WTC11 (cell line): Measurements from ENCODE around the gene ARMC9. TPM values are rescaled to one million over a fixed set of nuclear protein-coding genes. Genes with fewer than 3 reads are reported as not detected.
A peak's percentile ranks its signal among the peaks of the same experiment; 100 is the strongest.

Experiments used
- ATAC-seq: fragments of 200-7000 bp; cut with Tn5 transposase; 2 replicates; pipeline ENCODE4 v1.10.0; 2021; ENCODE audit warnings: mild to moderate bottlenecking, moderate library complexity
- CTCF ChIA-PET: fragments of 300-600 bp; sonication (Branson Sonifier 250); formaldehyde crosslinking; loops from one replicate; lab custom pipeline; 2021; ENCODE audit warnings: antibody characterized with exemption; lab: Charles Lee
- POLR2A ChIA-PET: fragments of 350-600 bp; sonication (Branson Sonifier 250); formaldehyde crosslinking; loops from one replicate; lab custom pipeline; 2021; ENCODE audit warnings: antibody characterized with exemption; lab: Charles Lee
- DNase-seq: peaks from one replicate; pipeline ENCODE4 v3.0.0; 2021; ENCODE audit warnings: low spot score
- H3K27ac Mint-ChIP-seq: 2 replicates; pipeline ENCODE4 v1.8.0; 2021; ENCODE audit warnings: mixed read lengths
- H3K27me3 Mint-ChIP-seq: 2 replicates; pipeline ENCODE4 v1.8.0; 2021; ENCODE audit warnings: low read depth, mild to moderate bottlenecking, moderate library complexity, mixed read lengths
- H3K36me3 Mint-ChIP-seq: 2 replicates; pipeline ENCODE4 v1.8.0; 2021; ENCODE audit warnings: mixed read lengths
- H3K4me1 Mint-ChIP-seq: 2 replicates; pipeline ENCODE4 v1.8.0; 2022; ENCODE audit warnings: mixed read lengths
- H3K4me3 Mint-ChIP-seq: 2 replicates; pipeline ENCODE4 v1.8.0; 2021; ENCODE audit warnings: mild to moderate bottlenecking, moderate library complexity, mixed read lengths
- H3K9me3 Mint-ChIP-seq: 2 replicates; pipeline ENCODE4 v1.8.0; 2021; ENCODE audit warnings: mixed read lengths
- CBFB ChIP-seq: sonication (generic); formaldehyde crosslinking; IDR thresholded peaks from 2 replicates; pipeline ENCODE4 v1.8.1; 2022; ENCODE audit warnings: mild to moderate bottlenecking, low read depth, missing genetic modification reagents
- EMX1 ChIP-seq: fragments of 250-450 bp; sonication (Bioruptor Pico); IDR thresholded peaks from 2 replicates; pipeline ENCODE4 v1.8.0; 2021; ENCODE audit warnings: mild to moderate bottlenecking
- ESRRA ChIP-seq: sonication (generic); formaldehyde crosslinking; IDR thresholded peaks from 2 replicates; pipeline ENCODE4 v1.8.1; 2022; ENCODE audit warnings: mild to moderate bottlenecking, missing genetic modification reagents, borderline replicate concordance
- FOXJ3 ChIP-seq: sonication (generic); formaldehyde crosslinking; IDR thresholded peaks from 2 replicates; pipeline ENCODE4 v1.9.0; 2021; ENCODE audit warnings: missing genetic modification reagents, mild to moderate bottlenecking, borderline replicate concordance
- JAZF1 ChIP-seq: fragments of 250-450 bp; sonication (Bioruptor Pico); IDR thresholded peaks from 2 replicates; pipeline ENCODE4 v1.9.0; 2021; ENCODE audit warnings: moderate library complexity, mild to moderate bottlenecking, inconsistent platforms
- JUN ChIP-seq: sonication (generic); formaldehyde crosslinking; IDR thresholded peaks from 2 replicates; pipeline ENCODE4 v1.8.0; 2023; ENCODE audit warnings: mild to moderate bottlenecking, missing genetic modification reagents
- NFE2L1 ChIP-seq: sonication (generic); formaldehyde crosslinking; IDR thresholded peaks from 2 replicates; pipeline ENCODE4 v1.8.1; 2023; ENCODE audit warnings: missing genetic modification reagents
- NFYB ChIP-seq: sonication (generic); formaldehyde crosslinking; conservative IDR thresholded peaks from 2 replicates; pipeline ENCODE4 v1.8.0; 2022; ENCODE audit warnings: low read depth, missing genetic modification reagents
- PRRX2 ChIP-seq: fragments of 250-450 bp; sonication (Bioruptor Pico); IDR thresholded peaks from 2 replicates; pipeline ENCODE4 v1.8.0; 2021; ENCODE audit warnings: mild to moderate bottlenecking
- TEAD4 ChIP-seq: sonication (generic); formaldehyde crosslinking; IDR thresholded peaks from 2 replicates; pipeline ENCODE4 v1.8.0; 2022; ENCODE audit warnings: mild to moderate bottlenecking, missing genetic modification reagents
- ZNF423 ChIP-seq: fragments of 250-450 bp; sonication (Bioruptor Pico); IDR thresholded peaks from 2 replicates; pipeline ENCODE4 v2.1.2; 2022; ENCODE audit warnings: mild to moderate bottlenecking, moderate library complexity
- total RNA-seq: library from RNA; stranded (reverse); gene quantifications from 3 replicates; pipeline ENCODE4 v1.2.3, GENCODE V29; 2021
- TF ChIP-seq, protein P1 (sequence below): sonication (generic); formaldehyde crosslinking; IDR thresholded peaks from 2 replicates; pipeline ENCODE4 v1.8.1; 2022; ENCODE audit warnings: mild to moderate bottlenecking, moderate library complexity, missing genetic modification reagents
- TF ChIP-seq, protein P2 (sequence below): sonication (generic); formaldehyde crosslinking; IDR thresholded peaks from 2 replicates; pipeline ENCODE4 v1.8.1; 2022; ENCODE audit warnings: low read depth, mild to moderate bottlenecking, moderate library complexity, missing genetic modification reagents, borderline replicate concordance
- TF ChIP-seq, protein P3 (sequence below): sonication (generic); formaldehyde crosslinking; IDR thresholded peaks from 2 replicates; pipeline ENCODE4 v1.8.1; 2023; ENCODE audit warnings: mild to moderate bottlenecking, missing genetic modification reagents, moderate library complexity
- TF ChIP-seq, protein P4 (sequence below): fragments of 250-450 bp; sonication (Bioruptor Pico); IDR thresholded peaks from 2 replicates; pipeline ENCODE4 v1.8.0; 2021; ENCODE audit warnings: mild to moderate bottlenecking
- TF ChIP-seq, protein P5 (sequence below): sonication (generic); formaldehyde crosslinking; IDR thresholded peaks from 2 replicates; pipeline ENCODE4 v1.8.1; 2023; ENCODE audit warnings: mild to moderate bottlenecking, missing genetic modification reagents
- TF ChIP-seq, protein P6 (sequence below): sonication (generic); formaldehyde crosslinking; IDR thresholded peaks from 2 replicates; pipeline ENCODE4 v1.8.1; 2023; ENCODE audit warnings: mild to moderate bottlenecking, moderate library complexity, missing genetic modification reagents
- TF ChIP-seq, protein P7 (sequence below): fragments of 250-450 bp; sonication (Bioruptor Pico); IDR thresholded peaks from 2 replicates; pipeline ENCODE4 v1.9.0; 2021; ENCODE audit warnings: moderate library complexity, mild to moderate bottlenecking, inconsistent platforms, borderline replicate concordance

ARMC9 gene
- total RNA-seq, 1 experiment from 2014 or later = 34.9 TPM

DNA sequence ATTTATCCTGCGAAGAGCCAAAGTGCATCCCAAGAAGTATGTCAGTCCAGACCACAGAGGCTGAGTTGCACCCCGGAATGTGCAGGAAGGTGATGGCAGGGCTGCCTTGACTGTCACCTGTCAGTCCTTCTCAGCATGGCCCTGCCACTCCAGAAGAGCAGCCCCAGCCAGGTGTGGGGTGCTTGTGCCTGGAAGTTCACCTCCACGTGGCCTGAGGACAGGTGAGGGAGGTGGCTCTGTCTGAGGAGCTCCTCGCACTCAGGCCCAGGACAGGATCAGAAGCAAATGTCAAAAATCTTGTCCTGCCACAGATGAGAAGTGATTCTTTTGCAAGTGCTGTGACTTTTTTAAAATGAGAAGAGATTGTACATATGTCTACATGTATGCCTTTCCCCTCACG is 165.6 kb downstream of the ARMC9 start (continued):
- TF ChIP-seq NFE2L1 (CRISPR knock-in tag) (no peak), FOXJ3 (CRISPR knock-in tag) (no peak), NFYB (CRISPR knock-in tag) (no peak), EMX1 (CRISPR knock-in tag) (no peak), ESRRA (CRISPR knock-in tag) (no peak)
- TF ChIP-seq, protein P1, sequence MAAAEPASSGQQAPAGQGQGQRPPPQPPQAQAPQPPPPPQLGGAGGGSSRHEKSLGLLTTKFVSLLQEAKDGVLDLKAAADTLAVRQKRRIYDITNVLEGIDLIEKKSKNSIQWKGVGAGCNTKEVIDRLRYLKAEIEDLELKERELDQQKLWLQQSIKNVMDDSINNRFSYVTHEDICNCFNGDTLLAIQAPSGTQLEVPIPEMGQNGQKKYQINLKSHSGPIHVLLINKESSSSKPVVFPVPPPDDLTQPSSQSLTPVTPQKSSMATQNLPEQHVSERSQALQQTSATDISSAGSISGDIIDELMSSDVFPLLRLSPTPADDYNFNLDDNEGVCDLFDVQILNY (CRISPR knock-in tag) = no peak
- TF ChIP-seq, protein P2, sequence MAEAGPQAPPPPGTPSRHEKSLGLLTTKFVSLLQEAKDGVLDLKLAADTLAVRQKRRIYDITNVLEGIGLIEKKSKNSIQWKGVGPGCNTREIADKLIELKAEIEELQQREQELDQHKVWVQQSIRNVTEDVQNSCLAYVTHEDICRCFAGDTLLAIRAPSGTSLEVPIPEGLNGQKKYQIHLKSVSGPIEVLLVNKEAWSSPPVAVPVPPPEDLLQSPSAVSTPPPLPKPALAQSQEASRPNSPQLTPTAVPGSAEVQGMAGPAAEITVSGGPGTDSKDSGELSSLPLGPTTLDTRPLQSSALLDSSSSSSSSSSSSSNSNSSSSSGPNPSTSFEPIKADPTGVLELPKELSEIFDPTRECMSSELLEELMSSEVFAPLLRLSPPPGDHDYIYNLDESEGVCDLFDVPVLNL (CRISPR knock-in tag) = no peak
- TF ChIP-seq, protein P3, sequence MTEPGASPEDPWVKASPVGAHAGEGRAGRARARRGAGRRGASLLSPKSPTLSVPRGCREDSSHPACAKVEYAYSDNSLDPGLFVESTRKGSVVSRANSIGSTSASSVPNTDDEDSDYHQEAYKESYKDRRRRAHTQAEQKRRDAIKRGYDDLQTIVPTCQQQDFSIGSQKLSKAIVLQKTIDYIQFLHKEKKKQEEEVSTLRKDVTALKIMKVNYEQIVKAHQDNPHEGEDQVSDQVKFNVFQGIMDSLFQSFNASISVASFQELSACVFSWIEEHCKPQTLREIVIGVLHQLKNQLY (CRISPR knock-in tag) = no peak
- TF ChIP-seq, protein P4, sequence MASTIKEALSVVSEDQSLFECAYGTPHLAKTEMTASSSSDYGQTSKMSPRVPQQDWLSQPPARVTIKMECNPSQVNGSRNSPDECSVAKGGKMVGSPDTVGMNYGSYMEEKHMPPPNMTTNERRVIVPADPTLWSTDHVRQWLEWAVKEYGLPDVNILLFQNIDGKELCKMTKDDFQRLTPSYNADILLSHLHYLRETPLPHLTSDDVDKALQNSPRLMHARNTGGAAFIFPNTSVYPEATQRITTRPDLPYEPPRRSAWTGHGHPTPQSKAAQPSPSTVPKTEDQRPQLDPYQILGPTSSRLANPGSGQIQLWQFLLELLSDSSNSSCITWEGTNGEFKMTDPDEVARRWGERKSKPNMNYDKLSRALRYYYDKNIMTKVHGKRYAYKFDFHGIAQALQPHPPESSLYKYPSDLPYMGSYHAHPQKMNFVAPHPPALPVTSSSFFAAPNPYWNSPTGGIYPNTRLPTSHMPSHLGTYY (CRISPR knock-in tag) = no peak

DNA sequence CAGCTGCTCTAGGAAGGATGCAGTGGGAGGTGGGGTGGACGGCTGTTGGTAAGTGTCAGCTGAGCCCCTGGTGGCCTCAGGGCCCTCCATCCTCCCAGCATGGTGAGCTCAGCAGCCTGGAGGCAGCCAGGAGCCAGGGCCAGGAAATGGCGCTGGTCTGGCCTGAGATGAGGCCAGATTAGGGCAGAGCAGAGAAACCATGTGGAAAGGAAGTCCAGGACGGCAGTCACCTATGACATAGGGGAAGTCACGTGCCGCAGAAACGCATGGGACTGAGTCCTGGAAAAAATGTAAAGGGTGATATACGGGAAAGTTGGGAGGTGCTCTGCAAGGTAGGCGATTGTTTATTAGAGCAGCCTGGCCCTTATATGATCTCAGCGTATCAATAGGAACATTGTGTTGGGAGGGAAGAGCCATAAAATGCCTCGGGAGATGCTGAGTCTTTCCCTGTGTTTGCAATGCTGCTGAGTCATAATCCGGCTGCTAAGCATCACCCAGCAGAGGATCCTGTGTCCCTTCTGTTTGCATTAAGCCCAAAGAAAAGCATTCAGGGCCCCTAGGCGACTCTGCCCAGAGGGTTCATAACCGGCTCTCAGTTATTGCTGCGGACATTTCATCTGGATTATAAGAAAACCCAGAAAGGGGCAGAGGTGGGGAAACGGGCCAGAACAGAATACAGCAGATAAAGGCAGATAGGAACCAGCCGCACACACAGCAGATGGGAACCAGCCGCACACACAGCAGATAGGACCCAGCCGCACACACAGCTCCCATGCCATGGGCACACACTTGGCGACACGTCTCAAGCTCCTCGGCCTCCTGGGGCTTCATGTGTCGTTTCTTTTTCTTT is 166.8 kb downstream of the ARMC9 start:
- H3K4me1 Mint-ChIP-seq = peaks cover 58% of the 10 kb centered on the region
- H3K27me3 Mint-ChIP-seq = no peaks in the 10 kb centered on the region
- TF ChIP-seq NFE2L1 (CRISPR knock-in tag) (peak; percentile 77), JAZF1 (CRISPR knock-in tag) (no peak)
- no peak for DNase-seq
- H3K36me3 Mint-ChIP-seq = peaks cover 7% of the 10 kb centered on the region
- peak overlapping the region; percentile 74 for H3K27ac Mint-ChIP-seq
- no peak overlapping the region for H3K4me3 Mint-ChIP-seq
- ChIA-PET CTCF (interaction anchor here (0.6 to 7.2 kb wide), 6 partner anchors 11 to 138 kb away, joined by 3 to 33 read pairs (median 3); no protein-coding TSS in a partner anchor), POLR2A (no interaction called here)
- H3K9me3 Mint-ChIP-seq = no peaks in the 10 kb centered on the region
- peak; percentile 25 for ATAC-seq

DNA sequence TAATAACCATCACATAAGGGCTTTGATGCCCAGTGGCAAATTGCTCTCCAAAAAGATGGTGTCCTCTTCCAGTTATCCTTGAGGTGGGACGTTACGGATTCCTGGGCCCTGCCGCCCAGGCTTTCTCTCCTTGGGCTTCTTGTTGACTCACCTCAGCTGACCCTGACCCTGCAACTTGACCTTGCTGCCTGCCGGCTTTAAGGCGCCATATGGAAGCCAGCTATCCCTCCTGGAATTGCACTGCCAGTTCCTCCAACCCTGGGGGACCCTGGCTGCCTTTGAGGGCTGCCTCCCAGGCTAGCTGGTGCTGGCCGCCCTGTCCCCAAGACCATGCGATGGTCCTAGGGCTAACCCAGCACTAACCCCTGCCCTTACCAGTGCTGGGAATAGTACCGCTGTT is 168.7 kb downstream of the ARMC9 start:
- POLR2A ChIA-PET = no interaction called here
- no peak for TF ChIP-seq JUN (CRISPR knock-in tag)
- TF ChIP-seq CBFB (CRISPR knock-in tag) = no peak
- TF ChIP-seq, protein P5, sequence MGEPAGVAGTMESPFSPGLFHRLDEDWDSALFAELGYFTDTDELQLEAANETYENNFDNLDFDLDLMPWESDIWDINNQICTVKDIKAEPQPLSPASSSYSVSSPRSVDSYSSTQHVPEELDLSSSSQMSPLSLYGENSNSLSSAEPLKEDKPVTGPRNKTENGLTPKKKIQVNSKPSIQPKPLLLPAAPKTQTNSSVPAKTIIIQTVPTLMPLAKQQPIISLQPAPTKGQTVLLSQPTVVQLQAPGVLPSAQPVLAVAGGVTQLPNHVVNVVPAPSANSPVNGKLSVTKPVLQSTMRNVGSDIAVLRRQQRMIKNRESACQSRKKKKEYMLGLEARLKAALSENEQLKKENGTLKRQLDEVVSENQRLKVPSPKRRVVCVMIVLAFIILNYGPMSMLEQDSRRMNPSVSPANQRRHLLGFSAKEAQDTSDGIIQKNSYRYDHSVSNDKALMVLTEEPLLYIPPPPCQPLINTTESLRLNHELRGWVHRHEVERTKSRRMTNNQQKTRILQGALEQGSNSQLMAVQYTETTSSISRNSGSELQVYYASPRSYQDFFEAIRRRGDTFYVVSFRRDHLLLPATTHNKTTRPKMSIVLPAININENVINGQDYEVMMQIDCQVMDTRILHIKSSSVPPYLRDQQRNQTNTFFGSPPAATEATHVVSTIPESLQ (CRISPR knock-in tag) = no peak
- TF ChIP-seq ESRRA (CRISPR knock-in tag) = no peak
- TF ChIP-seq, protein P6, sequence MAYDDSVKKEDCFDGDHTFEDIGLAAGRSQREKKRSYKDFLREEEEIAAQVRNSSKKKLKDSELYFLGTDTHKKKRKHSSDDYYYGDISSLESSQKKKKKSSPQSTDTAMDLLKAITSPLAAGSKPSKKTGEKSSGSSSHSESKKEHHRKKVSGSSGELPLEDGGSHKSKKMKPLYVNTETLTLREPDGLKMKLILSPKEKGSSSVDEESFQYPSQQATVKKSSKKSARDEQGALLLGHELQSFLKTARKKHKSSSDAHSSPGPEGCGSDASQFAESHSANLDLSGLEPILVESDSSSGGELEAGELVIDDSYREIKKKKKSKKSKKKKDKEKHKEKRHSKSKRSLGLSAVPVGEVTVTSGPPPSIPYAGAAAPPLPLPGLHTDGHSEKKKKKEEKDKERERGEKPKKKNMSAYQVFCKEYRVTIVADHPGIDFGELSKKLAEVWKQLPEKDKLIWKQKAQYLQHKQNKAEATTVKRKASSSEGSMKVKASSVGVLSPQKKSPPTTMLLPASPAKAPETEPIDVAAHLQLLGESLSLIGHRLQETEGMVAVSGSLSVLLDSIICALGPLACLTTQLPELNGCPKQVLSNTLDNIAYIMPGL = no peak
- TF ChIP-seq, protein P7, sequence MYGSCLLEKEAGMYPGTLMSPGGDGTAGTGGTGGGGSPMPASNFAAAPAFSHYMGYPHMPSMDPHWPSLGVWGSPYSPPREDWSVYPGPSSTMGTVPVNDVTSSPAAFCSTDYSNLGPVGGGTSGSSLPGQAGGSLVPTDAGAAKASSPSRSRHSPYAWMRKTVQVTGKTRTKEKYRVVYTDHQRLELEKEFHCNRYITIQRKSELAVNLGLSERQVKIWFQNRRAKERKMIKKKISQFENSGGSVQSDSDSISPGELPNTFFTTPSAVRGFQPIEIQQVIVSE = no peak
- TF ChIP-seq JAZF1 (CRISPR knock-in tag) = no peak
- no peak for TF ChIP-seq TEAD4
- TF ChIP-seq ZNF423 (CRISPR knock-in tag) = no peak
- no peak for TF ChIP-seq NFYB (CRISPR knock-in tag)
- TF ChIP-seq PRRX2 = no peak

More for the DNA sequence above, 168.7 kb downstream of the ARMC9 start:
- ATAC-seq = no peak
- peaks cover 4% of the 10 kb centered on the region; the same call in 1 of the 2 replicates for H3K36me3 Mint-ChIP-seq
- no peaks in the 10 kb centered on the region for H3K9me3 Mint-ChIP-seq
- H3K4me3 Mint-ChIP-seq = no peak overlapping the region
- peaks cover 63% of the 10 kb centered on the region for H3K4me1 Mint-ChIP-seq
- no peaks in the 10 kb centered on the region for H3K27me3 Mint-ChIP-seq
- CTCF ChIA-PET = interaction anchor here (1.8 kb wide), 1 partner anchor 27 kb away, joined by 6 read pairs; no protein-coding TSS in a partner anchor
- no peak for DNase-seq
- H3K27ac Mint-ChIP-seq = peak overlapping the region; percentile 36; the same call in 1 of the 2 replicates
